Panc1 (cell line): ENCODE measurements around the gene PTGES3.

Experiments
- POLR2AphosphoS5 ChIP-seq: IDR thresholded peaks from 2 replicates; pipeline ENCODE4 v1.6.1; 2012; ENCODE audit warnings: mild to moderate bottlenecking, low read depth, low read length, moderate library complexity
- SIN3A ChIP-seq: IDR thresholded peaks from 2 replicates; pipeline ENCODE4 v1.6.1; 2012; ENCODE audit warnings: low read depth, mild to moderate bottlenecking, low read length, moderate library complexity, borderline replicate concordance; ENCODE audit not compliant: insufficient read depth
- TF ChIP-seq, protein P1 (sequence below): fragments of 450-650 bp; IDR thresholded peaks from 2 replicates; pipeline ENCODE4 v1.5.1; 2017; ENCODE audit warnings: mild to moderate bottlenecking

DNA sequence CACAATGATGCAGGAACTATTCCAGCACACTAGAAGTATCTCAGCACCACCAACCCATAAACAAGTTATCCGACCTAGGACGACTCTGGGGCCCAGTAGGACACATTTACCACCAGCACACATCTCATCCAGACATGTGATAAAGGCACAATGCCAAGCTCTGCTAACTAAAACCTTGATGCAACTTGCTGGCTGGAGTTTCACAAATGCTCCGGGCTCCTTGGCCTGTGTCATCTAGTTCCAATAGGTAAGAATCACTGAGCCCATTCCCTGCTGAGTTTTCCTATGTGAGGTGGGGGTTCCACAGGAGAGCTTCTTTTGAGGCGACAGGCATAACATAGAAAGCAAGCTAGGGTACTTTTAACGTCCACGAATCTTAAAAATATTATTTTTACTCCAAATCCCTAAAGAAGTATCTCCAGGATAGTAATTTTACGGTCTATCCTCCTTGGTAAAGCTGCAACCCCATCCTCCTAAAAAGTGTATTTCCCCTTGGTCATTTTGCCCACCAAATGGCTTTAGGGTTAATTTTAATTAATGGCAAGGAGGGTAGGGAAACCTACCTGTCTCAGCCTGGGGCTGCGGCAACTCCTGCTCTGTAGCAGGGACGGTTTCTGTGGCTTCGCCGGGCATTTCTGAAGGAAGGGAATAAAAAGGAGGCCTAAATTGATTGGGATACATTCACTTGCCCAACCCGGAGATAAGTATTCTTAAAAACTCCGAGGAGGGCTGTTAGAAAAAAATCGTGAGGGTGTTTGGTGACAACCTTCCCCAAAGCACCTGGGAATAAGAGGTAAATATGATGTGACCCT, 36.0 kb upstream of the PTGES3 start:
- TF ChIP-seq, protein P1, sequence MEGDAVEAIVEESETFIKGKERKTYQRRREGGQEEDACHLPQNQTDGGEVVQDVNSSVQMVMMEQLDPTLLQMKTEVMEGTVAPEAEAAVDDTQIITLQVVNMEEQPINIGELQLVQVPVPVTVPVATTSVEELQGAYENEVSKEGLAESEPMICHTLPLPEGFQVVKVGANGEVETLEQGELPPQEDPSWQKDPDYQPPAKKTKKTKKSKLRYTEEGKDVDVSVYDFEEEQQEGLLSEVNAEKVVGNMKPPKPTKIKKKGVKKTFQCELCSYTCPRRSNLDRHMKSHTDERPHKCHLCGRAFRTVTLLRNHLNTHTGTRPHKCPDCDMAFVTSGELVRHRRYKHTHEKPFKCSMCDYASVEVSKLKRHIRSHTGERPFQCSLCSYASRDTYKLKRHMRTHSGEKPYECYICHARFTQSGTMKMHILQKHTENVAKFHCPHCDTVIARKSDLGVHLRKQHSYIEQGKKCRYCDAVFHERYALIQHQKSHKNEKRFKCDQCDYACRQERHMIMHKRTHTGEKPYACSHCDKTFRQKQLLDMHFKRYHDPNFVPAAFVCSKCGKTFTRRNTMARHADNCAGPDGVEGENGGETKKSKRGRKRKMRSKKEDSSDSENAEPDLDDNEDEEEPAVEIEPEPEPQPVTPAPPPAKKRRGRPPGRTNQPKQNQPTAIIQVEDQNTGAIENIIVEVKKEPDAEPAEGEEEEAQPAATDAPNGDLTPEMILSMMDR = no peak
- TF ChIP-seq SIN3A (no peak), POLR2AphosphoS5 (peak; percentile 30; the same call in 1 of the 2 replicates)
